ENCODE measurements around the gene SLIT3.

Gene SLIT3

GRCh38 chr5:169174923-169175322 is 126.0 kb downstream of the SLIT3 start:
- H3K4me3 ChIP-seq (IDR thresholded peaks at IDR 0.05; ENCODE audit: insufficient read depth, low read depth, low read length): no peak overlapping the region
- TF ChIP-seq, protein P1, sequence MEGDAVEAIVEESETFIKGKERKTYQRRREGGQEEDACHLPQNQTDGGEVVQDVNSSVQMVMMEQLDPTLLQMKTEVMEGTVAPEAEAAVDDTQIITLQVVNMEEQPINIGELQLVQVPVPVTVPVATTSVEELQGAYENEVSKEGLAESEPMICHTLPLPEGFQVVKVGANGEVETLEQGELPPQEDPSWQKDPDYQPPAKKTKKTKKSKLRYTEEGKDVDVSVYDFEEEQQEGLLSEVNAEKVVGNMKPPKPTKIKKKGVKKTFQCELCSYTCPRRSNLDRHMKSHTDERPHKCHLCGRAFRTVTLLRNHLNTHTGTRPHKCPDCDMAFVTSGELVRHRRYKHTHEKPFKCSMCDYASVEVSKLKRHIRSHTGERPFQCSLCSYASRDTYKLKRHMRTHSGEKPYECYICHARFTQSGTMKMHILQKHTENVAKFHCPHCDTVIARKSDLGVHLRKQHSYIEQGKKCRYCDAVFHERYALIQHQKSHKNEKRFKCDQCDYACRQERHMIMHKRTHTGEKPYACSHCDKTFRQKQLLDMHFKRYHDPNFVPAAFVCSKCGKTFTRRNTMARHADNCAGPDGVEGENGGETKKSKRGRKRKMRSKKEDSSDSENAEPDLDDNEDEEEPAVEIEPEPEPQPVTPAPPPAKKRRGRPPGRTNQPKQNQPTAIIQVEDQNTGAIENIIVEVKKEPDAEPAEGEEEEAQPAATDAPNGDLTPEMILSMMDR (conservative IDR thresholded peaks at IDR 0.05; ENCODE audit: low read depth, low read length): no peak
- no peak overlapping the region for H2AFZ ChIP-seq (ENCODE audit: low read depth)
- no peak overlapping the region for H3K27ac ChIP-seq
- no peak overlapping the region for H3K9ac ChIP-seq
- H3K4me1 ChIP-seq (ENCODE audit: low read depth, poor library complexity, severe bottlenecking): no peaks in the 10 kb centered on the region
- H3K27me3 ChIP-seq (ENCODE audit: insufficient read depth, low read depth): no peaks in the 10 kb centered on the region
- no peaks in the 10 kb centered on the region for H3K36me3 ChIP-seq (ENCODE audit: insufficient read depth)
- no peaks in the 10 kb centered on the region for H3K79me2 ChIP-seq (ENCODE audit: insufficient read depth, low read depth)
- no peaks in the 10 kb centered on the region for H4K20me1 ChIP-seq (ENCODE audit: insufficient read depth)
- H3K4me2 ChIP-seq: no peak overlapping the region

GRCh38 chr5:169173372-169173771 is 127.6 kb downstream of the SLIT3 start:
- Histone ChIP-seq H3K27ac (no peak overlapping the region), H2AFZ (ENCODE audit: low read depth) (no peak overlapping the region), H4K20me1 (ENCODE audit: insufficient read depth) (no peaks in the 10 kb centered on the region), H3K79me2 (ENCODE audit: insufficient read depth, low read depth) (no peaks in the 10 kb centered on the region), H3K9ac (no peak overlapping the region), H3K27me3 (ENCODE audit: insufficient read depth, low read depth) (no peaks in the 10 kb centered on the region), H3K4me3 (IDR thresholded peaks at IDR 0.05; ENCODE audit: insufficient read depth, low read depth, low read length) (no peak overlapping the region), H3K4me1 (ENCODE audit: low read depth, poor library complexity, severe bottlenecking) (no peaks in the 10 kb centered on the region), H3K4me2 (no peak overlapping the region), H3K36me3 (ENCODE audit: insufficient read depth) (no peaks in the 10 kb centered on the region)
- TF ChIP-seq, protein P1 (conservative IDR thresholded peaks at IDR 0.05; ENCODE audit: low read depth, low read length): no peak

- H3K4me1 ChIP-seq (ENCODE audit: low read depth, poor library complexity, severe bottlenecking): no peaks in the 10 kb centered on the region
- H3K79me2 ChIP-seq (ENCODE audit: insufficient read depth, low read depth): no peaks in the 10 kb centered on the region
- no peak overlapping the region for H3K27ac ChIP-seq
- H4K20me1 ChIP-seq (ENCODE audit: insufficient read depth): no peaks in the 10 kb centered on the region
- H3K4me2 ChIP-seq: no peak overlapping the region
- TF ChIP-seq, protein P1 (conservative IDR thresholded peaks at IDR 0.05; ENCODE audit: low read depth, low read length): no peak
- no peak overlapping the region for H3K4me3 ChIP-seq (IDR thresholded peaks at IDR 0.05; ENCODE audit: insufficient read depth, low read depth, low read length)
- no peak overlapping the region for H2AFZ ChIP-seq (ENCODE audit: low read depth)
- H3K9ac ChIP-seq: no peak overlapping the region
- H3K27me3 ChIP-seq (ENCODE audit: insufficient read depth, low read depth): no peaks in the 10 kb centered on the region
- no peaks in the 10 kb centered on the region for H3K36me3 ChIP-seq (ENCODE audit: insufficient read depth)
Measured at GRCh38 chr5:169171515-169171914, 129.4 kb downstream of the SLIT3 start.

- Histone ChIP-seq H2AFZ (ENCODE audit: low read depth) (no peak overlapping the region), H3K9ac (no peak overlapping the region), H3K79me2 (ENCODE audit: insufficient read depth, low read depth) (no peaks in the 10 kb centered on the region), H3K4me1 (ENCODE audit: low read depth, poor library complexity, severe bottlenecking) (no peaks in the 10 kb centered on the region), H3K27ac (no peak overlapping the region), H3K4me2 (no peak overlapping the region), H4K20me1 (ENCODE audit: insufficient read depth) (no peaks in the 10 kb centered on the region), H3K27me3 (ENCODE audit: insufficient read depth, low read depth) (no peaks in the 10 kb centered on the region), H3K36me3 (ENCODE audit: insufficient read depth) (no peaks in the 10 kb centered on the region), H3K4me3 (IDR thresholded peaks at IDR 0.05; ENCODE audit: insufficient read depth, low read depth, low read length) (no peak overlapping the region)
- TF ChIP-seq, protein P1 (conservative IDR thresholded peaks at IDR 0.05; ENCODE audit: low read depth, low read length): no peak
Measured at GRCh38 chr5:169169783-169170182, 131.2 kb downstream of the SLIT3 start.
